ENCODE measurements around the gene NEK7. TPM values are rescaled to one million over a fixed set of nuclear protein-coding genes. Genes with fewer than 3 reads are reported as not detected.

Gene NEK7
- total RNA-seq, 2 donors from 2014 or later = 55.9 to 64.9 TPM

GRCh38 chr1:198153804-198154203 lies 3.0 kb upstream of the NEK7 start:
- H3K4me3 Mint-ChIP-seq = no peak overlapping the region
- no peak for DNase-seq
- no peak overlapping the region for H3K27ac Mint-ChIP-seq
- peaks cover 8% of the 10 kb centered on the region for H3K4me1 Mint-ChIP-seq (ENCODE audit: low read depth)
- H3K9me3 Mint-ChIP-seq = no peaks in the 10 kb centered on the region
- peaks cover 3 to 4% of the 10 kb centered on the region in 2 donors for H3K36me3 Mint-ChIP-seq (ENCODE audit: insufficient read depth in 2 of 2)
- H3K27me3 Mint-ChIP-seq (ENCODE audit: low read depth) = peaks cover 4% of the 10 kb centered on the region
- ATAC-seq (replicated peaks in 1 of 2) = no peak

GRCh38 chr1:198155253-198155652 lies 1.5 kb upstream of the NEK7 start:
- Mint-ChIP-seq H3K4me3 (no peak overlapping the region), H3K9me3 (no peaks in the 10 kb centered on the region), H3K36me3 (ENCODE audit: insufficient read depth in 2 of 2) (peaks cover 3 to 4% of the 10 kb centered on the region in 2 donors), H3K27ac (no peak overlapping the region), H3K27me3 (ENCODE audit: low read depth) (no peaks in the 10 kb centered on the region), H3K4me1 (ENCODE audit: low read depth) (peaks cover 17% of the 10 kb centered on the region)
- DNase-seq (no peak), ATAC-seq (replicated peaks in 1 of 2) (no peak)

- Mint-ChIP-seq H3K27me3 (ENCODE audit: low read depth) (no peaks in the 10 kb centered on the region), H3K4me3 (peak overlapping the region; percentile 97 to 100), H3K27ac (peak overlapping the region; percentile 97), H3K4me1 (ENCODE audit: low read depth) (peaks cover 27% of the 10 kb centered on the region), H3K36me3 (ENCODE audit: insufficient read depth in 2 of 2) (peaks cover 3 to 4% of the 10 kb centered on the region in 2 donors), H3K9me3 (no peaks in the 10 kb centered on the region)
- peak; percentile 15 to 25 for ATAC-seq (replicated peaks in 1 of 2)
- DNase-seq = peak; percentile 72 to 76
These were observed 570 bp upstream of the NEK7 start for GRCh38 chr1:198156111-198156744.

GRCh38 chr1:198157241-198157846 lies 546 bp downstream of the NEK7 start:
- DNase-seq = peak; percentile 83 to 88
- H3K4me1 Mint-ChIP-seq (ENCODE audit: low read depth) = peaks cover 38% of the 10 kb centered on the region
- peak overlapping the region; percentile 94 to 100 for H3K4me3 Mint-ChIP-seq
- ATAC-seq (replicated peaks in 1 of 2) = peak; percentile 52 to 55
- H3K27ac Mint-ChIP-seq = peak overlapping the region; percentile 96
- no peaks in the 10 kb centered on the region for H3K27me3 Mint-ChIP-seq (ENCODE audit: low read depth)
- no peaks in the 10 kb centered on the region for H3K9me3 Mint-ChIP-seq
- peaks cover 3 to 4% of the 10 kb centered on the region in 2 donors for H3K36me3 Mint-ChIP-seq (ENCODE audit: insufficient read depth in 2 of 2)

- Mint-ChIP-seq H3K4me1 (ENCODE audit: low read depth) (peaks cover 45% of the 10 kb centered on the region), H3K27me3 (ENCODE audit: low read depth) (no peaks in the 10 kb centered on the region), H3K36me3 (ENCODE audit: insufficient read depth in 2 of 2) (peaks cover 3 to 4% of the 10 kb centered on the region in 2 donors), H3K4me3 (peak overlapping the region; percentile 94 to 100), H3K27ac (peak overlapping the region; percentile 96), H3K9me3 (no peaks in the 10 kb centered on the region)
- DNase-seq (no peak), ATAC-seq (replicated peaks in 1 of 2) (peak in 1 of 2 donors; percentile 14)
These were observed 1.3 kb downstream of the NEK7 start for GRCh38 chr1:198157847-198158725.

- Mint-ChIP-seq H3K9me3 (no peaks in the 10 kb centered on the region), H3K27me3 (ENCODE audit: low read depth) (no peaks in the 10 kb centered on the region), H3K36me3 (ENCODE audit: insufficient read depth in 2 of 2) (peaks cover 3 to 4% of the 10 kb centered on the region in 2 donors), H3K27ac (peak overlapping the region; percentile 96), H3K4me1 (ENCODE audit: low read depth) (peaks cover 54% of the 10 kb centered on the region), H3K4me3 (peak overlapping the region; percentile 94 to 100)
- DNase-seq = peak; percentile 89 to 90
- ATAC-seq (replicated peaks in 1 of 2) = peak; percentile 73 to 76
These were observed 2.2 kb downstream of the NEK7 start for GRCh38 chr1:198158735-198159589.

- H3K4me1 Mint-ChIP-seq (ENCODE audit: low read depth) = peaks cover 65% of the 10 kb centered on the region
These were observed 3.4 kb downstream of the NEK7 start for GRCh38 chr1:198160222-198160621.

GRCh38 chr1:198160946-198161614 lies 4.3 kb downstream of the NEK7 start:
- Mint-ChIP-seq H3K9me3 (no peaks in the 10 kb centered on the region), H3K36me3 (ENCODE audit: insufficient read depth in 2 of 2) (peaks cover 3 to 4% of the 10 kb centered on the region in 2 donors), H3K4me1 (ENCODE audit: low read depth) (peaks cover 70% of the 10 kb centered on the region), H3K27me3 (ENCODE audit: low read depth) (no peaks in the 10 kb centered on the region), H3K4me3 (peak overlapping the region; percentile 79 to 94), H3K27ac (peak overlapping the region; percentile 84)
- no peak for DNase-seq
- no peak for ATAC-seq (replicated peaks in 1 of 2)

More at GRCh38 chr1:198160222-198160621, 3.4 kb downstream of the NEK7 start:
- DNase-seq = no peak
- peak overlapping the region; percentile 94 to 100 for H3K4me3 Mint-ChIP-seq
- H3K36me3 Mint-ChIP-seq (ENCODE audit: insufficient read depth in 2 of 2) = peaks cover 3 to 4% of the 10 kb centered on the region in 2 donors
- no peaks in the 10 kb centered on the region for H3K9me3 Mint-ChIP-seq
- no peaks in the 10 kb centered on the region for H3K27me3 Mint-ChIP-seq (ENCODE audit: low read depth)
- peak overlapping the region; percentile 96 for H3K27ac Mint-ChIP-seq
- no peak for ATAC-seq (replicated peaks in 1 of 2)

GRCh38 chr1:198161718-198162090 lies 4.9 kb downstream of the NEK7 start:
- Mint-ChIP-seq H3K4me1 (ENCODE audit: low read depth) (peaks cover 73% of the 10 kb centered on the region), H3K36me3 (ENCODE audit: insufficient read depth in 2 of 2) (peaks cover 3 to 4% of the 10 kb centered on the region in 2 donors), H3K27ac (peak overlapping the region; percentile 84), H3K9me3 (no peaks in the 10 kb centered on the region), H3K27me3 (ENCODE audit: low read depth) (no peaks in the 10 kb centered on the region), H3K4me3 (peak overlapping the region; percentile 77 to 79)
- DNase-seq (no peak), ATAC-seq (replicated peaks in 1 of 2) (peak; percentile 8 to 11)

GRCh38 chr1:198162091-198162767 lies 5.4 kb downstream of the NEK7 start:
- ATAC-seq (replicated peaks in 1 of 2) = peak; percentile 1 to 3
- Mint-ChIP-seq H3K4me1 (ENCODE audit: low read depth) (peaks cover 78% of the 10 kb centered on the region), H3K27me3 (ENCODE audit: low read depth) (no peaks in the 10 kb centered on the region), H3K36me3 (ENCODE audit: insufficient read depth in 2 of 2) (peaks cover 3 to 4% of the 10 kb centered on the region in 2 donors), H3K27ac (peak overlapping the region; percentile 84), H3K9me3 (no peaks in the 10 kb centered on the region), H3K4me3 (peak overlapping the region; percentile 77 to 79)
- DNase-seq = no peak

- Mint-ChIP-seq H3K36me3 (ENCODE audit: insufficient read depth in 2 of 2) (no peaks in the 10 kb centered on the region), H3K27ac (peak overlapping the region; percentile 93), H3K27me3 (ENCODE audit: low read depth) (no peaks in the 10 kb centered on the region), H3K4me3 (peak overlapping the region; percentile 84 to 92), H3K9me3 (no peaks in the 10 kb centered on the region), H3K4me1 (ENCODE audit: low read depth) (peaks cover 92% of the 10 kb centered on the region)
- DNase-seq (no peak), ATAC-seq (replicated peaks in 1 of 2) (peak; percentile 62 to 66)
These were observed 9.3 kb downstream of the NEK7 start for GRCh38 chr1:198165927-198166647.

Data from activated T-cell treated with anti-CD3 and anti-CD28 coated beads, Interleukin-2, amount 50 U/mL, for 72 hours (primary cell).